Glutamatergic neuron (in vitro differentiated cells): ENCODE data around the gene SIM2. TPM values are rescaled to one million over a fixed set of nuclear protein-coding genes. Genes with fewer than 3 reads are reported as not detected.
A peak's percentile ranks its signal among the peaks of the same experiment; 100 is the strongest.

Experiments used
- DNase-seq: peaks from one replicate; pipeline ENCODE4 v3.0.0; 2022
- H3K27ac Mint-ChIP-seq: one replicate; pipeline ENCODE4 v1.8.0; 2020; ENCODE audit warnings: mild to moderate bottlenecking, mixed read lengths, inconsistent platforms; ENCODE audit not compliant: unreplicated experiment
- H3K27me3 Mint-ChIP-seq: one replicate; pipeline ENCODE4 v1.8.0; 2020; ENCODE audit warnings: mild to moderate bottlenecking, moderate library complexity, mixed read lengths, inconsistent platforms; ENCODE audit not compliant: unreplicated experiment
- H3K36me3 Mint-ChIP-seq: one replicate; pipeline ENCODE4 v1.8.0; 2020; ENCODE audit warnings: mild to moderate bottlenecking, mixed read lengths, inconsistent platforms; ENCODE audit not compliant: unreplicated experiment
- H3K4me1 Mint-ChIP-seq: one replicate; pipeline ENCODE4 v1.8.0; 2020; ENCODE audit warnings: mild to moderate bottlenecking, low read depth, mixed read lengths, inconsistent platforms; ENCODE audit not compliant: unreplicated experiment
- H3K4me3 Mint-ChIP-seq: one replicate; pipeline ENCODE4 v1.8.0; 2020; ENCODE audit warnings: mild to moderate bottlenecking, mixed read lengths, inconsistent platforms; ENCODE audit not compliant: unreplicated experiment
- H3K9me3 Mint-ChIP-seq: one replicate; pipeline ENCODE4 v1.8.0; 2020; ENCODE audit warnings: mild to moderate bottlenecking, moderate library complexity, mixed read lengths, inconsistent platforms; ENCODE audit not compliant: unreplicated experiment
- total RNA-seq: library from RNA; stranded (reverse); fragmentation: NEBNext Ultra II Directional; extraction: Animal tissue kit (Norgen Biotek cat#: 25700); gene quantifications from one replicate; pipeline ENCODE4 v1.2.1, GENCODE V29; 2021; ENCODE audit not compliant: unreplicated experiment
- TF ChIP-seq, protein P1 (sequence below): fragments of 200-600 bp; sonication (generic); IDR thresholded peaks from one replicate; pipeline ENCODE4 v1.5.0; 2021; ENCODE audit not compliant: partially characterized antibody, unreplicated experiment

The SIM2 gene
- total RNA-seq, 1 donor from 2014 or later = 4.8 TPM

GRCh38 chr21:36693489-36694030 lies 5.4 kb upstream of the SIM2 start:
- Mint-ChIP-seq H3K4me1 (peaks cover 25% of the 10 kb centered on the region), H3K27me3 (peaks cover 39% of the 10 kb centered on the region), H3K4me3 (peak overlapping the region; percentile 58), H3K9me3 (peaks cover 10% of the 10 kb centered on the region), H3K27ac (no peak overlapping the region), H3K36me3 (peaks cover 3% of the 10 kb centered on the region)
- TF ChIP-seq, protein P1, sequence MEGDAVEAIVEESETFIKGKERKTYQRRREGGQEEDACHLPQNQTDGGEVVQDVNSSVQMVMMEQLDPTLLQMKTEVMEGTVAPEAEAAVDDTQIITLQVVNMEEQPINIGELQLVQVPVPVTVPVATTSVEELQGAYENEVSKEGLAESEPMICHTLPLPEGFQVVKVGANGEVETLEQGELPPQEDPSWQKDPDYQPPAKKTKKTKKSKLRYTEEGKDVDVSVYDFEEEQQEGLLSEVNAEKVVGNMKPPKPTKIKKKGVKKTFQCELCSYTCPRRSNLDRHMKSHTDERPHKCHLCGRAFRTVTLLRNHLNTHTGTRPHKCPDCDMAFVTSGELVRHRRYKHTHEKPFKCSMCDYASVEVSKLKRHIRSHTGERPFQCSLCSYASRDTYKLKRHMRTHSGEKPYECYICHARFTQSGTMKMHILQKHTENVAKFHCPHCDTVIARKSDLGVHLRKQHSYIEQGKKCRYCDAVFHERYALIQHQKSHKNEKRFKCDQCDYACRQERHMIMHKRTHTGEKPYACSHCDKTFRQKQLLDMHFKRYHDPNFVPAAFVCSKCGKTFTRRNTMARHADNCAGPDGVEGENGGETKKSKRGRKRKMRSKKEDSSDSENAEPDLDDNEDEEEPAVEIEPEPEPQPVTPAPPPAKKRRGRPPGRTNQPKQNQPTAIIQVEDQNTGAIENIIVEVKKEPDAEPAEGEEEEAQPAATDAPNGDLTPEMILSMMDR = no peak
- DNase-seq = no peak

- H3K4me3 Mint-ChIP-seq = peak overlapping the region; percentile 58
- peak; percentile 29 for DNase-seq
- peak overlapping the region; percentile 30 for H3K27ac Mint-ChIP-seq
- peaks cover 39% of the 10 kb centered on the region for H3K27me3 Mint-ChIP-seq
- peaks cover 10% of the 10 kb centered on the region for H3K9me3 Mint-ChIP-seq
- peaks cover 3% of the 10 kb centered on the region for H3K36me3 Mint-ChIP-seq
- TF ChIP-seq, protein P1 = no peak
- H3K4me1 Mint-ChIP-seq = peaks cover 25% of the 10 kb centered on the region
These were observed 4.8 kb upstream of the SIM2 start for GRCh38 chr21:36694031-36694515.

- H3K27me3 Mint-ChIP-seq = peaks cover 39% of the 10 kb centered on the region
- H3K36me3 Mint-ChIP-seq = no peaks in the 10 kb centered on the region
- no peak overlapping the region for H3K27ac Mint-ChIP-seq
These were observed 4.2 kb upstream of the SIM2 start for GRCh38 chr21:36694593-36695282.

DNA sequence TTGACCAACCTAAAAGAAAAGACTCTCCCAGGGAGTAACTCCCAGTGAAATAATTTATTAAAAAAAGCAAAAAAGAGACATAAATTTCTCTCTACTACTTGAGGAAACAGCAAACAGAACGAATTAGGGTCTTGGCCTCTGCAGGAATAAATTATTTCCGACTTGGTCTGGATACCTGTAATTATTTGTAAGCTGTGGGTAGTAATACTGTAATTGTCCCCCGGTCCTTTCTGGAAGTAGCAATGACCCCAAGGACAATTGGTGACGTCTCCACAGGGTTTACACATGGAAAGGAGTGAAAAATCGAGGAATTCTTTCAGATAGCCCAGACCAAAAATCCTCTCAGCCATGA lies 3.7 kb upstream of the SIM2 start:
- no peak overlapping the region for H3K27ac Mint-ChIP-seq
- peaks cover 43% of the 10 kb centered on the region for H3K27me3 Mint-ChIP-seq
- TF ChIP-seq, protein P1 = no peak
- peaks cover 25% of the 10 kb centered on the region for H3K4me1 Mint-ChIP-seq
- peak overlapping the region; percentile 7 for H3K4me3 Mint-ChIP-seq
- H3K9me3 Mint-ChIP-seq = peaks cover 13% of the 10 kb centered on the region
- DNase-seq = no peak
- H3K36me3 Mint-ChIP-seq = no peaks in the 10 kb centered on the region

More at GRCh38 chr21:36694593-36695282, 4.2 kb upstream of the SIM2 start:
- peak overlapping the region; percentile 12 for H3K4me3 Mint-ChIP-seq
- H3K9me3 Mint-ChIP-seq = peaks cover 10% of the 10 kb centered on the region
- peaks cover 25% of the 10 kb centered on the region for H3K4me1 Mint-ChIP-seq
- TF ChIP-seq, protein P1 = no peak
- no peak for DNase-seq
